DOHH2 (cell line): Measurements from ENCODE around the gene STK32B.

ENCODE experiments used
- EZH2phosphoT487 ChIP-seq: fragments of 200-600 bp; sonication (generic); IDR thresholded peaks from 2 replicates; pipeline ENCODE4 v1.6.1; 2017; ENCODE audit warnings: borderline replicate concordance, mild to moderate bottlenecking, antibody characterized with exemption, low read length, moderate library complexity, mixed read lengths
- TF ChIP-seq, protein P1 (sequence below): fragments of 200-600 bp; sonication (generic); IDR thresholded peaks from one replicate; pipeline ENCODE4 v1.5.1; 2014; ENCODE audit warnings: antibody characterized with exemption, mild to moderate bottlenecking, low read depth, low read length; ENCODE audit not compliant: poor library complexity, severe bottlenecking

DNA sequence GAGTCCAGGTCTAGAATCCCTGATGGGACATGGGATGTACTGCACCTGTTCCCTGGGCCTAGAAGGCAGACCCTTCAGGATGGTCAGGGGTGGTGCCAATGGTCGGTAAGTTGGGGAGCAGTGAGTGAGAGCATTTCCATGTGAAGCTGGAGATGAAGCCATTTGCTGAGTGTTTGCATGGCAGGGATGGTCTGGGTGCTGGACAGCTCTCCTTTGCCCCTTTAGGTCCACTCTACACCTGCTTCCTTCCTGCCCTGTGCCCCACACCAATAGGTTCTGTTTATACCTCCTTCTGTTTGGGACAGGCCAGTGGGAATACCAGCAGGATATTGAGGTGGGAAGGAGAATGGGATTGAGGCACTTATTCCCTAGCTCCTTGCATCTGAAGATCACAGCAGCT, 181.3 kb downstream of the STK32B start:
- TF ChIP-seq, protein P1, sequence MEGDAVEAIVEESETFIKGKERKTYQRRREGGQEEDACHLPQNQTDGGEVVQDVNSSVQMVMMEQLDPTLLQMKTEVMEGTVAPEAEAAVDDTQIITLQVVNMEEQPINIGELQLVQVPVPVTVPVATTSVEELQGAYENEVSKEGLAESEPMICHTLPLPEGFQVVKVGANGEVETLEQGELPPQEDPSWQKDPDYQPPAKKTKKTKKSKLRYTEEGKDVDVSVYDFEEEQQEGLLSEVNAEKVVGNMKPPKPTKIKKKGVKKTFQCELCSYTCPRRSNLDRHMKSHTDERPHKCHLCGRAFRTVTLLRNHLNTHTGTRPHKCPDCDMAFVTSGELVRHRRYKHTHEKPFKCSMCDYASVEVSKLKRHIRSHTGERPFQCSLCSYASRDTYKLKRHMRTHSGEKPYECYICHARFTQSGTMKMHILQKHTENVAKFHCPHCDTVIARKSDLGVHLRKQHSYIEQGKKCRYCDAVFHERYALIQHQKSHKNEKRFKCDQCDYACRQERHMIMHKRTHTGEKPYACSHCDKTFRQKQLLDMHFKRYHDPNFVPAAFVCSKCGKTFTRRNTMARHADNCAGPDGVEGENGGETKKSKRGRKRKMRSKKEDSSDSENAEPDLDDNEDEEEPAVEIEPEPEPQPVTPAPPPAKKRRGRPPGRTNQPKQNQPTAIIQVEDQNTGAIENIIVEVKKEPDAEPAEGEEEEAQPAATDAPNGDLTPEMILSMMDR = no peak
- TF ChIP-seq EZH2phosphoT487 = no peak
